ENCODE data around the gene DOP1A. TPM values are rescaled to one million over a fixed set of nuclear protein-coding genes. Genes with fewer than 3 reads are reported as not detected.

Gene DOP1A
- total RNA-seq, 1 donor from 2014 or later: 20.0 TPM

GRCh38 chr6:83072726-83073125 lies 5.3 kb downstream of the DOP1A start:
- H3K36me3 Mint-ChIP-seq (ENCODE audit: low read depth, unreplicated experiment): no peaks in the 10 kb centered on the region

GRCh38 chr6:83073615-83074014 lies 6.1 kb downstream of the DOP1A start:
- Mint-ChIP-seq H3K36me3 (ENCODE audit: low read depth, unreplicated experiment) (no peaks in the 10 kb centered on the region), H3K9me3 (ENCODE audit: unreplicated experiment) (no peaks in the 10 kb centered on the region), H3K4me3 (ENCODE audit: unreplicated experiment) (no peak overlapping the region), H3K27me3 (ENCODE audit: unreplicated experiment) (no peaks in the 10 kb centered on the region), H3K4me1 (ENCODE audit: unreplicated experiment) (peaks cover 11% of the 10 kb centered on the region), H3K27ac (ENCODE audit: unreplicated experiment) (no peak overlapping the region)
- TF ChIP-seq CTCF (IDR thresholded peaks at IDR 0.05; ENCODE audit: unreplicated experiment): no peak
- no peak for DNase-seq (ENCODE audit: low spot score)

More at GRCh38 chr6:83072726-83073125, 5.3 kb downstream of the DOP1A start:
- Mint-ChIP-seq H3K27me3 (ENCODE audit: unreplicated experiment) (peaks cover 5% of the 10 kb centered on the region), H3K27ac (ENCODE audit: unreplicated experiment) (no peak overlapping the region), H3K9me3 (ENCODE audit: unreplicated experiment) (no peaks in the 10 kb centered on the region), H3K4me1 (ENCODE audit: unreplicated experiment) (peaks cover 15% of the 10 kb centered on the region), H3K4me3 (ENCODE audit: unreplicated experiment) (no peak overlapping the region)
- DNase-seq (ENCODE audit: low spot score): no peak
- TF ChIP-seq CTCF (IDR thresholded peaks at IDR 0.05; ENCODE audit: unreplicated experiment): no peak

GRCh38 chr6:83083476-83083875 lies 16.0 kb downstream of the DOP1A start:
- Mint-ChIP-seq H3K27me3 (ENCODE audit: unreplicated experiment) (peaks cover 4% of the 10 kb centered on the region), H3K9me3 (ENCODE audit: unreplicated experiment) (no peaks in the 10 kb centered on the region)
- no peak for TF ChIP-seq CTCF (IDR thresholded peaks at IDR 0.05; ENCODE audit: unreplicated experiment)

GRCh38 chr6:83086751-83087150 lies 19.3 kb downstream of the DOP1A start:
- H3K36me3 Mint-ChIP-seq (ENCODE audit: low read depth, unreplicated experiment): no peaks in the 10 kb centered on the region
- H3K27me3 Mint-ChIP-seq (ENCODE audit: unreplicated experiment): peaks cover 4% of the 10 kb centered on the region
- no peaks in the 10 kb centered on the region for H3K9me3 Mint-ChIP-seq (ENCODE audit: unreplicated experiment)
- no peak overlapping the region for H3K27ac Mint-ChIP-seq (ENCODE audit: unreplicated experiment)
- no peak for DNase-seq (ENCODE audit: low spot score)
- no peak overlapping the region for H3K4me3 Mint-ChIP-seq (ENCODE audit: unreplicated experiment)
- no peak for TF ChIP-seq CTCF (IDR thresholded peaks at IDR 0.05; ENCODE audit: unreplicated experiment)
- H3K4me1 Mint-ChIP-seq (ENCODE audit: unreplicated experiment): no peaks in the 10 kb centered on the region

More at GRCh38 chr6:83083476-83083875, 16.0 kb downstream of the DOP1A start:
- H3K4me3 Mint-ChIP-seq (ENCODE audit: unreplicated experiment): no peak overlapping the region
- H3K4me1 Mint-ChIP-seq (ENCODE audit: unreplicated experiment): no peaks in the 10 kb centered on the region
- DNase-seq (ENCODE audit: low spot score): no peak
- no peaks in the 10 kb centered on the region for H3K36me3 Mint-ChIP-seq (ENCODE audit: low read depth, unreplicated experiment)
- no peak overlapping the region for H3K27ac Mint-ChIP-seq (ENCODE audit: unreplicated experiment)

GRCh38 chr6:83092756-83093399 lies 25.4 kb downstream of the DOP1A start:
- no peak overlapping the region for H3K4me3 Mint-ChIP-seq (ENCODE audit: unreplicated experiment)
- no peak for DNase-seq (ENCODE audit: low spot score)
- H3K4me1 Mint-ChIP-seq (ENCODE audit: unreplicated experiment): no peaks in the 10 kb centered on the region
- H3K27me3 Mint-ChIP-seq (ENCODE audit: unreplicated experiment): peaks cover 1% of the 10 kb centered on the region
- H3K36me3 Mint-ChIP-seq (ENCODE audit: low read depth, unreplicated experiment): no peaks in the 10 kb centered on the region
- no peak overlapping the region for H3K27ac Mint-ChIP-seq (ENCODE audit: unreplicated experiment)
- TF ChIP-seq CTCF (IDR thresholded peaks at IDR 0.05; ENCODE audit: unreplicated experiment): no peak
- H3K9me3 Mint-ChIP-seq (ENCODE audit: unreplicated experiment): no peaks in the 10 kb centered on the region
